CD4-positive, alpha-beta T cell treated with Interleukin-1 beta for 1 hour (primary cell): Measurements from ENCODE around the gene SLC10A7.

Experiments used
- DNase-seq, 2 donors: peaks; one replicate each; pipeline ENCODE4 v3.0.0-alpha.2; 2020 to 2022

Gene SLC10A7

GRCh38 chr4:146252969-146253611 lies 268.6 kb downstream of the SLC10A7 start:
- no peak for DNase-seq

GRCh38 chr4:146247356-146247755 lies 274.4 kb downstream of the SLC10A7 start:
- no peak for DNase-seq

- DNase-seq, result no peak
Measured at GRCh38 chr4:146246381-146246780, 275.4 kb downstream of the SLC10A7 start.

DNA sequence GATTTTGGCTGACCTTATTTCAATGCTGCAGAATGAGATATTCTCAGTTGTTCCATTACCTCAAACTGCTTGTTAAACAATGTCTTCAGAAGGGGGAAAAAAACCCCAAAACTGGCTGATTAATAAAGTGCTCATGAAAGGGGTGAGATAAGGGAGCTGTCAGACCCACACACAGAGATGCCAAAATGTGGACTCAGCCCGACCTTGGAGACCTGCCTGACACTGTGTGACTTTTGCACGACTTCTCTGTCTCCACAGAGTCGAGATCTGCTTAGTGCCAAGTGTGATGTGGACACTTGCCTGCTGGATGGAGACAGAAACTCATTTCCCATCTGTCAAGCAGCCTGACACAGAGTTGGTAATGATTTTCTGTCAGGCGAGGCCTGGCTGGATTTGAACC lies 275.9 kb downstream of the SLC10A7 start:
- DNase-seq, result no peak

DNA sequence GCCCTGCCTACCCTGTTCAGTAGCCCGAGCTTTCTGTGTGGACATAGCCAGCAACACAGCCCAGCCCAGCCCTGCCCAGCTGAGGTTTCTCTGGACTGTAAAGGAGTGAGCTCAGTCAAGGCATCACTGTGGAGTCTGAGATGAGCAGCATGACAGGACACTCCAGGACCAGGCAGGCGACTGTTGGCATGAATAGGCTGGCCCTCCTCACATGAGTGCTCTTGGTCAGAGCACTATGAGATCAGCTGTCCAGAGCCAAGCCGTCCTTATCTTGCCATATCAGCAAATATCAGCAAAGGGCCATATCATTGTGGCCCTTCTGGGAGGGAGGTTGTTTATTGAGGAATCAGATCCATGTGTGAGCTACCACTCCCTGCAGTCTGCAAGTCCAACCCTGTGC lies 276.5 kb downstream of the SLC10A7 start:
- DNase-seq, result no peak

DNA sequence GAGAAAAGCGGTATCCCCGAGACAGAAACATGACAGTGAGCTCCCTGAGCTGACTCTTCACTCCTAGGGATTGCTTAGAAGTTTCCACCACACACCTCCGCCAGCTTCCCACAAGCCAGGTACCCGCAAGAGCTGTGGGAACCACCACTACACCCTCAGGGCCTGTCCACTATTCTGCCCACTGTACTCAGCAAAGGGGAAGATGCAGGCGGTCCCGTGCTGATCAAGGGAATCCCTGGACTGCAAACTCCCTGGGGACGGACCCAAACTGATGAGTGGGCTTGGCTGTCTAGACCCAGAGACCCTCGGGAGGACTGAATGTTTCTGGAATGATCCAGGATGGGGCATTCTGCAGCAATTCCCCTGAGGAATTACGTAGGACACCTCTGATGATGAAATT lies 277.2 kb downstream of the SLC10A7 start:
- DNase-seq, result no peak

GRCh38 chr4:146243883-146244277 lies 277.9 kb downstream of the SLC10A7 start:
- DNase-seq, result no peak

DNA sequence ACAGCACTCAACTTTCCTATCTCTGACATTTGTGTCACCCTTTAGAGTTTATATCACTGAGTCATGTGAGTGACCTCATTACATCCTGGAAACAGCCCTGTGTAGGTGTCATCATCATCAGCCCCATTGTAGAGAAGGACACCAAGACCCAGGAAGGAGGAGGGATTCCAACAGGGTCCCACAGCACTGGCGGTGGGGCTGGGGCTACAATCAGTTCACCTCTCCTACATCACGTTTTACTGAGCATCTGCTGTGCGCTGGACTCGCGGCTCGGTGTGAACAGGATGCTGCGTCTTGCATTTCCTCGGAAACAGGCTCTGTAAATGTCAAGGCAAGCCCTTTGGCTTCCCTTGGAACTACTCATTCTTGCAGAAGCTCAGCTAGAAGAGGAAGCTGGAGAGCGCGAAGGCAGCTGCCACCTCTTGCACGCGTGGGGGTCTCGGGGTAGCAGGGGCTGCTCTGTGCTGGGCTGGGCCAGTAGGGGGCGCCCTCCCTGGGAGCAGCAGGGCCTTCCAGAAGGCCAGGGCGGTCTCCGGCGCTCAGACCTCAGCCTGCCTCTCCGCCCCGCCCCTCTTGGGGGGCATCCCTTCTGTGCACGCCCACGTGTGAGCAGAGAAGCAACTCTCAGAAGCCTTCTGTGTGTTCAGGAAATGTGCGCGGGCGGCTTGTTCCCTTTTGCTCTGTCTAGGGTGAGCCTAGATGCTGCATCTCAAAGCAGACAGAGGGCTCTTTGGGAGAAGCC lies 278.4 kb downstream of the SLC10A7 start:
- peak; percentile 35 to 36 for DNase-seq

DNA sequence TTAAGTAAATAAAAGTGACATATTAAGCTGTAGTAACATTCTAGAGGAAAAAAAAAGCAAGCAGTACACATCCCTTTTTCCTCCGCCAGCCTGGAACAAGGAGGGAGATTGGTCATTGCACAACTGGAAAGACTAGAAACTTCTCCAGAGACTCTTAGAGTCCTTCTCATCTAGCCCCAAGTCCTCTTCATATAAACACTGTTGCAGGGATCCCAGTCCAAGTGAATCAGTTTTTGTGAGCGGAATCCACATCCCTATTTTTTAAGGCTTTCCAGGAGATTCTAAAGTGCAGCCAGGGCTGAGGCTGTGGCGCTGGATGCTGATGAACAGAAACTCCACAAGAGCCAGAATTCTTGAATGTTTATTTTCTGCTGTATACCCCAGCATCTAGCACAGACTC lies 283.6 kb downstream of the SLC10A7 start:
- DNase-seq, result no peak

DNA sequence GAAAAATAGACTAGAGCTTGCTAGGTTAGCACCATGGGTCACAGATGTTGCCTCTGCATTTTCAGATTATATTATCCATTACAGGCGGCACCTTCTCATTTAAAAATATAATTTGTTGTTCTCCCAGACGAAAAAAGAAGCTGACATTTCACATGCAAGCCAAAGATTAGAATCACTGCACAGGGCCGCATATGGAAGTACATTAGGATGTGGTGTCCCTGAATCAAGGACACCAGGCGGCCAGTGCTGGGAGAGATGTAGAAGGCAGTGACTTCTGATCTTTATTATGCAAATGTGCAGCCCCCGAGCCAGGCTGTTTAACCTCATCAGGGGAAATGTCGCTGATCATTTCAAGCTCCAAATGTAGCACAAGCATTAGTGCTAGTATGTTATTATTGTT lies 284.6 kb downstream of the SLC10A7 start:
- no peak for DNase-seq

- DNase-seq, result no peak
Measured at GRCh38 chr4:146236216-146236615, 285.5 kb downstream of the SLC10A7 start.

GRCh38 chr4:146235654-146236177 lies 286.0 kb downstream of the SLC10A7 start:
- no peak for DNase-seq

- DNase-seq, result no peak
Measured at GRCh38 chr4:146232131-146232722, 289.5 kb downstream of the SLC10A7 start.

DNA sequence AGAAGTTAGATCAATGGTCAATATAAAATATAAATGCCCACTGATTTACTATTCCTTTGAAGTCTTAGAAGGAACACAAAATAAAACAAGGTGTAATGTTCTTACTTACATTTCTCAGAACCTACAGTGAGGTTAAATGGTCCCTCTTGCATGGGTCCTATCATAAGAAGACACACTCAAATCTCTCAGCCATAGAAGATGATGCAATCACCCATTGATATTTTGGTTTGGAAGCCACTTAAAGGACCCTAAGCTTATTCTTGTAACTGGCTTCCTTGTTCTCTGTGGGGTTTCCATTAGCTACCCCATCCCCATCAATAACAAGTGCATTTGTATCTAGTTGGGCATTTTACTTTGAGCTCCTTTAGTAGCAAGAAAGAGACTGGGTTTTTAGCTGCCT lies 292.3 kb downstream of the SLC10A7 start:
- no peak for DNase-seq

- DNase-seq, result no peak
Measured at GRCh38 chr4:146224326-146224966, 297.3 kb downstream of the SLC10A7 start.

GRCh38 chr4:146222313-146222712 lies 299.4 kb downstream of the SLC10A7 start:
- DNase-seq, result no peak

DNA sequence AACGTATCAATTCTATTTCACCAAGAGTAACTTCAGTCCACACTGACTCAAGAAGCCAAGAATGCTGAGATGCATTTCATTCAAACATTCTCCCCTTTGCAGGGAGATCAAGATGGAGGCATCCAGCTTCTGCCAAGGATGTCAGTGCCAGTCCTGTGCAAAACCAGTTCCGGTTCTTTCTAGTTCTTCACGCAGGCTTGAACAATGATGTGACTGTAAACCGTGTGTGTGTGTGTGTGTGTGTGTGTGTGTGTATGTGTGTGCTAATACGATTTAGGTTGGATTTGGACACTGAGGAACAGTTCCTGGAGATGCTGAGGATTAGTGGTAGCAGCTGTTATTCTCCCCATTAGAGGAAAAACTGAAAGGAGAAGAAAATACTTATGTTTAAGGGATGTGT lies 307.5 kb downstream of the SLC10A7 start, which contains the start of gene REELD1:
REELD1 (plus strand) TSS at position 301 of the 400 bp plus-strand sequence. CDS start 2,415 bp downstream, outside the sequence.
- no peak for DNase-seq

DNA sequence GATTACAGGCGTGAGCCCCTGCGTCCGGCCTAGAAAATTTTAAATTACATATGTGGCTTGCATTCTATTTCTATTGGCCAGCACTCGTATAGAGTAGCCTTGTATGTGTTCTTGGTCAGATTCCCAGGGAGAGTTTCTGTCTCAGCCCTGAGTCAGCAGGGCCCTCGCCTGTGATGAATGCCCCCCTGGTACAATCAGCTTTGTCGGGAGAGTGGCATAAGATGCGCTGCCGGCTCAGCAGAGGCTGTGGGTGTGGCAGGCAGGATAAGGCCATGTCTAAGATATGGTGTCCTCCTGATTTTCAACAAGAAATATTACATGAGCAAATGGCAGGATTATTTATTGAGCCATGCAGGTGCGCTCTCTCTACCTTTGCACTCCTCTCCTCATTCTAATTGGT lies 309.0 kb downstream of the SLC10A7 start:
- DNase-seq, result no peak

DNA sequence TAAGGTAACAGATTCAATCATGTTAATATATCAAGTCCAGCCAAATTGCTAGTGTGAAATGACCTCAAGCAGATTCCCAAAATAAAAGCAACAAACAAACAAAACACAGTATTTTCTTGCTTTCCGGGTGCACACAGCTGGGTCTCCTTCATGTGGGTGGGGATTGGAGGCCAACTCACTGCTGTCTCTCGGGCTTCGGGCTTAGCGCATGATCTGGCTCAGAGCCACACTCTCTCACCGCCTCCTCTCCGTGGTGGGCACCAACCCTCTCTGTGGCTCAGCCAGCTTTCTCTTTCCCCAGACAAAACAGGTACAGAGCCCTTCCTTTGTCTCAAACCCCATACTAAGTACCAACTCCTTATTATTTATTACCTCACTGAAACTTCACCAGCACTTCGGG lies 310.3 kb downstream of the SLC10A7 start:
- DNase-seq, result no peak

DNA sequence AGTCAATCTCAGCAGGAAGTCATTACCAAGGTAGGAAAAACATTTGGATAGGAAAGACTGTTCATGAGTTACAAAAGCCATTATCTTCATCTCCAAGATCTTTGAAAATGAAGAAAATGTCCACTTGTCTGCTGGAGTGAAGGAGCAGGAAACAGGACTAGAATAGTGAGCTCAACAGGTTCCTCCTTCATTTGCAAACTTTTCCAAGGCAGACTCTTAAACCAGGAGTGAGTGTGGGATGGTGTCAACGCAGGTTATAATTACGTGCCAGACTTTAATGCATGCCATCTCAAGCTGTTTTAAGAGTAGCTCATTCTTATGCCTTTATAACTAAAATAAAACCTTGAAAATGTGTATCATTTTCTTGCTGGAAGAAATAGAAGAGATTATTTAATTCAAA lies 310.9 kb downstream of the SLC10A7 start:
- DNase-seq, result no peak

DNA sequence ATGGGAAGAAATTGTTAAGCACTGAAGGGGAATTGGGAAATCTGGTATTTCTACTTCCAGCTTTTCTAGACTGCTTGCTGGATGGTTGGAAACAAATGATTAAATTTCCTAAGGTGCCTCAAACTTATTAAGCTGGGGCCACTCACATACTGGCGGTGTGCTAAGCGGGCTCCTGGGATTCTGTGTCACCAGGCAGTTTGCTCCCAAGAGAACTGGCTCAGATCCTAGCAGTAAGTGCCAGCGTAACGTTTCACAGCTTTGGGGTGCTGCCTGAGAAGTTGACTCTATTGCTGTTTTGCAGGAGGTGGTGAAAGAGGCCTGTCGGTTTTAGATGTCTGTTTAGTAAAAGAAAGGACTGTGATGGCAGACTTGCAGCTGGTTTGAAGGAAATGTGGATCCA lies 314.3 kb downstream of the SLC10A7 start:
- DNase-seq, result no peak
